Measurements from ENCODE around the gene PHACTR1.

DNA sequence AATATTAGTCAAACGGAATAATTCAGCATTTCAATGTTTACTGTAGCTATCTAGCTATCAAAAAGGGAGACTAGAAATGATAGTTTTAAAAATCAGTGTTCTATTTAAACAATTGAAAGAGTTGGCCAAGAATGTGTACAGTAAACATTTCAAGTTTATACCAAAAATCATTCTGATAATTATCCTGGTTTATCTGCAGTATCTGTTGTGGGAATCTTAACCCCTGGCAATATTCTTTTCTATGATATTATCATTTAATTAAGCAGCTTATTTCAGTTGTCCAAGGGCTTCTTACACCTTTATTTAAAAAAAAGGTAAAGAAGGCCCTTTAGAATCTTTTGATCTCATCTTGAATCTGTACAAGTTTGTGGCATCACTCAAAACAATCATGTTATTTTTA is 125.1 kb downstream of the PHACTR1 start:
- TF ChIP-seq EZH2phosphoT487 (IDR thresholded peaks at IDR 0.05; ENCODE audit: insufficient read depth, low read depth) (no peak), EZH2 (IDR thresholded peaks at IDR 0.05; ENCODE audit: insufficient read depth, poor library complexity, severe bottlenecking) (no peak)

Data from GM23248 (cell line).